WTC11 (cell line): ENCODE measurements around the gene VGF. TPM values are rescaled to one million over a fixed set of nuclear protein-coding genes. Genes with fewer than 3 reads are reported as not detected.

Experiments
- ATAC-seq: fragments of 200-7000 bp; cut with Tn5 transposase; 2 replicates; pipeline ENCODE4 v1.10.0; 2021; ENCODE audit warnings: mild to moderate bottlenecking, moderate library complexity
- CTCF ChIA-PET: fragments of 300-600 bp; sonication (Branson Sonifier 250); formaldehyde crosslinking; loops from one replicate; lab custom pipeline; 2021; ENCODE audit warnings: antibody characterized with exemption; lab: Charles Lee
- POLR2A ChIA-PET: fragments of 350-600 bp; sonication (Branson Sonifier 250); formaldehyde crosslinking; loops from one replicate; lab custom pipeline; 2021; ENCODE audit warnings: antibody characterized with exemption; lab: Charles Lee
- DNase-seq: peaks from one replicate; pipeline ENCODE4 v3.0.0; 2021; ENCODE audit warnings: low spot score
- H3K27ac Mint-ChIP-seq: 2 replicates; pipeline ENCODE4 v1.8.0; 2021; ENCODE audit warnings: mixed read lengths
- H3K27me3 Mint-ChIP-seq: 2 replicates; pipeline ENCODE4 v1.8.0; 2021; ENCODE audit warnings: low read depth, mild to moderate bottlenecking, moderate library complexity, mixed read lengths
- H3K36me3 Mint-ChIP-seq: 2 replicates; pipeline ENCODE4 v1.8.0; 2021; ENCODE audit warnings: mixed read lengths
- H3K4me1 Mint-ChIP-seq: 2 replicates; pipeline ENCODE4 v1.8.0; 2022; ENCODE audit warnings: mixed read lengths
- H3K4me3 Mint-ChIP-seq: 2 replicates; pipeline ENCODE4 v1.8.0; 2021; ENCODE audit warnings: mild to moderate bottlenecking, moderate library complexity, mixed read lengths
- H3K9me3 Mint-ChIP-seq: 2 replicates; pipeline ENCODE4 v1.8.0; 2021; ENCODE audit warnings: mixed read lengths
- AFF4 ChIP-seq: sonication (generic); formaldehyde crosslinking; IDR thresholded peaks from 2 replicates; pipeline ENCODE4 v1.8.1; 2023; ENCODE audit warnings: mild to moderate bottlenecking, missing genetic modification reagents, borderline replicate concordance
- AR ChIP-seq: fragments of 250-450 bp; sonication (Bioruptor Pico); IDR thresholded peaks from 2 replicates; pipeline ENCODE4 v1.9.0; 2021; ENCODE audit warnings: mild to moderate bottlenecking
- ELF4 ChIP-seq: sonication (generic); formaldehyde crosslinking; IDR thresholded peaks from 2 replicates; pipeline ENCODE4 v1.8.1; 2022; ENCODE audit warnings: low read depth, mild to moderate bottlenecking, moderate library complexity, missing genetic modification reagents
- ETV6 ChIP-seq: sonication (generic); formaldehyde crosslinking; IDR thresholded peaks from 2 replicates; pipeline ENCODE4 v1.8.1; 2022; ENCODE audit warnings: mild to moderate bottlenecking, missing genetic modification reagents
- FOXK1 ChIP-seq: sonication (generic); formaldehyde crosslinking; IDR thresholded peaks from 2 replicates; pipeline ENCODE4 v1.8.0; 2022; ENCODE audit warnings: mild to moderate bottlenecking, moderate library complexity, missing genetic modification reagents
- HMGA2 ChIP-seq: fragments of 250-450 bp; sonication (Bioruptor Pico); IDR thresholded peaks from 2 replicates; pipeline ENCODE4 v1.4.0; 2021; ENCODE audit warnings: mild to moderate bottlenecking, moderate library complexity
- NFATC4 ChIP-seq: fragments of 250-450 bp; sonication (Bioruptor Pico); IDR thresholded peaks from 2 replicates; pipeline ENCODE4 v1.9.0; 2021; ENCODE audit warnings: mild to moderate bottlenecking
- NR3C1 ChIP-seq: sonication (generic); formaldehyde crosslinking; conservative IDR thresholded peaks from 2 replicates; pipeline ENCODE4 v1.8.1; 2023; ENCODE audit warnings: low read depth, mild to moderate bottlenecking, missing genetic modification reagents
- PREB ChIP-seq: sonication (generic); formaldehyde crosslinking; IDR thresholded peaks from 2 replicates; pipeline ENCODE4 v1.8.1; 2022; ENCODE audit warnings: mild to moderate bottlenecking, missing genetic modification reagents, moderate library complexity, borderline replicate concordance
- PRRX2 ChIP-seq: fragments of 250-450 bp; sonication (Bioruptor Pico); IDR thresholded peaks from 2 replicates; pipeline ENCODE4 v1.8.0; 2021; ENCODE audit warnings: mild to moderate bottlenecking
- RELA ChIP-seq: sonication (generic); formaldehyde crosslinking; IDR thresholded peaks from 2 replicates; pipeline ENCODE4 v1.8.1; 2022; ENCODE audit warnings: missing genetic modification reagents, mild to moderate bottlenecking, borderline replicate concordance
- SOX15 ChIP-seq: fragments of 250-450 bp; sonication (Bioruptor Pico); IDR thresholded peaks from 2 replicates; pipeline ENCODE4 v1.9.0; 2021; ENCODE audit warnings: mild to moderate bottlenecking
- STAT6 ChIP-seq: sonication (generic); formaldehyde crosslinking; conservative IDR thresholded peaks from 2 replicates; pipeline ENCODE4 v1.8.1; 2023; ENCODE audit warnings: mild to moderate bottlenecking, low read depth, missing genetic modification reagents, moderate library complexity
- TP53 ChIP-seq: sonication (generic); formaldehyde crosslinking; IDR thresholded peaks from 2 replicates; pipeline ENCODE4 v1.8.1; 2023; ENCODE audit warnings: mild to moderate bottlenecking, missing genetic modification reagents
- USF2 ChIP-seq: sonication (generic); formaldehyde crosslinking; IDR thresholded peaks from 2 replicates; pipeline ENCODE4 v1.8.1; 2023; ENCODE audit warnings: mild to moderate bottlenecking, missing genetic modification reagents, moderate library complexity
- ZBTB21 ChIP-seq: sonication (generic); formaldehyde crosslinking; IDR thresholded peaks from 2 replicates; pipeline ENCODE4 v1.8.1; 2023; ENCODE audit warnings: mild to moderate bottlenecking, missing genetic modification reagents, borderline replicate concordance
- total RNA-seq: library from RNA; stranded (reverse); gene quantifications from 3 replicates; pipeline ENCODE4 v1.2.3, GENCODE V29; 2021

Gene VGF
- total RNA-seq, 1 experiment from 2014 or later = 5.2 TPM

- peaks cover 16% of the 10 kb centered on the region for H3K27me3 Mint-ChIP-seq
- no peak overlapping the region for H3K4me3 Mint-ChIP-seq
- DNase-seq (no peak), ATAC-seq (no peak)
- ChIA-PET POLR2A (no interaction called here), CTCF (interaction anchor here (1.0 to 9.0 kb wide), 7 partner anchors 14 to 84 kb away, joined by 4 to 109 read pairs (median 7); partner anchors contain the start of genes PLOD3, SERPINE1 and ZNHIT1)
- TF ChIP-seq NR3C1 (CRISPR knock-in tag) (no peak), FOXK1 (CRISPR knock-in tag) (no peak)
- H3K4me1 Mint-ChIP-seq = peaks cover 60% of the 10 kb centered on the region
- H3K9me3 Mint-ChIP-seq = no peaks in the 10 kb centered on the region
- peaks cover 5% of the 10 kb centered on the region; the same call in 1 of the 2 replicates for H3K36me3 Mint-ChIP-seq
- no peak overlapping the region for H3K27ac Mint-ChIP-seq
These were observed 5.4 kb downstream of the VGF start for GRCh38 chr7:101159696-101160674.

GRCh38 chr7:101156866-101157589 lies 8.3 kb downstream of the VGF start:
- peaks cover 52% of the 10 kb centered on the region for H3K4me1 Mint-ChIP-seq
- peaks cover 19% of the 10 kb centered on the region for H3K27me3 Mint-ChIP-seq
- H3K4me3 Mint-ChIP-seq = peak overlapping the region; percentile 2; the same call in 1 of the 2 replicates
- H3K9me3 Mint-ChIP-seq = 0 out of 2 replicates have a peak, but pooled peaks cover 3% of the 10 kb centered on the region
- no peak for TF ChIP-seq RELA (CRISPR knock-in tag)
- TF ChIP-seq AR (CRISPR knock-in tag) = no peak
- no peak for TF ChIP-seq PREB (CRISPR knock-in tag)
- no peak for TF ChIP-seq USF2
- TF ChIP-seq AFF4 (CRISPR knock-in tag) = no peak
- TF ChIP-seq NFATC4 (CRISPR knock-in tag) = no peak
- no peak for TF ChIP-seq PRRX2 (CRISPR knock-in tag)
- TF ChIP-seq ZBTB21 = no peak
- no peak for TF ChIP-seq ELF4 (CRISPR knock-in tag)
- TF ChIP-seq HMGA2 (CRISPR knock-in tag) = no peak
- no peak for TF ChIP-seq ETV6 (CRISPR knock-in tag)
- TF ChIP-seq SOX15 = no peak
- TF ChIP-seq NR3C1 (CRISPR knock-in tag) = no peak
- no peak for TF ChIP-seq TP53 (CRISPR knock-in tag)
- no peak for TF ChIP-seq STAT6 (CRISPR knock-in tag)
- no peak for TF ChIP-seq FOXK1 (CRISPR knock-in tag)
- H3K36me3 Mint-ChIP-seq = peaks cover 5% of the 10 kb centered on the region; the same call in 1 of the 2 replicates
- H3K27ac Mint-ChIP-seq = peak overlapping the region; percentile 89
- DNase-seq = no peak
- no peak for ATAC-seq
- POLR2A ChIA-PET = interaction anchor here (0.6 kb wide), 1 partner anchor 82 kb away, joined by 3 read pairs; no protein-coding TSS in a partner anchor
- CTCF ChIA-PET = interaction anchor here (0.6 to 6.9 kb wide), 27 partner anchors 8 to 262 kb away, joined by 3 to 109 read pairs (median 5); partner anchors contain the start of genes MOGAT3, SERPINE1 and VGF
